Measurements from ENCODE around the gene BPIFB3. TPM values are rescaled to one million over a fixed set of nuclear protein-coding genes. Genes with fewer than 3 reads are reported as not detected.
"Not testable (repeated sequence)": the region's sequence is repeated elsewhere in the genome, so short reads cannot be mapped to it uniquely, and the experiment has no call there.

Gene BPIFB3
- total RNA-seq, 2 donors from 2014 or later = not detected

GRCh38 chr20:33093582-33093981, 39.9 kb downstream of the BPIFB3 start:
- no peaks in the 10 kb centered on the region for H3K9me3 ChIP-seq
- H3K27ac ChIP-seq = no peak overlapping the region
- no peaks in the 10 kb centered on the region for H3K4me1 ChIP-seq
- TF ChIP-seq POLR2A (IDR thresholded peaks at IDR 0.05) (no peak), CTCF (IDR thresholded peaks at IDR 0.05) (no peak)
- intact Hi-C loops (cut with DNase I) = loop anchor here (10.0 kb wide), 2 partner anchors 121 to 189 kb away; partner anchors contain the start of gene BPIFA3
- WGBS, 2 donors = 30 to 50% methylated on average over 1 of the region's 1 CpG
- DNase-seq (no peak), ATAC-seq (no peak)
- no peaks in the 10 kb centered on the region for H3K27me3 ChIP-seq
- H3K36me3 ChIP-seq (replicated peaks in 1 of 2; ENCODE audit: insufficient read depth in 1 of 2, low read depth in 2 of 2) = no peaks in the 10 kb centered on the region
- H3K4me3 ChIP-seq = no peak overlapping the region

- Histone ChIP-seq H3K9me3 (no peaks in the 10 kb centered on the region), H3K4me3 (no peak overlapping the region), H3K27ac (no peak overlapping the region), H3K4me1 (no peaks in the 10 kb centered on the region), H3K36me3 (replicated peaks in 1 of 2; ENCODE audit: insufficient read depth in 1 of 2, low read depth in 2 of 2) (no peaks in the 10 kb centered on the region), H3K27me3 (no peaks in the 10 kb centered on the region)
- no peak for DNase-seq
- intact Hi-C loops (cut with DNase I) = loop anchor here (10.0 kb wide), 2 partner anchors 120 to 190 kb away; partner anchors contain the start of gene BPIFA3
- ATAC-seq = no peak
- WGBS, 2 donors = 81 to 94% methylated on average over 3 to 5 of the region's 5 CpGs
- TF ChIP-seq CTCF (IDR thresholded peaks at IDR 0.05) (no peak), POLR2A (IDR thresholded peaks at IDR 0.05) (no peak)
These were observed 41.5 kb downstream of the BPIFB3 start for GRCh38 chr20:33095249-33095648.

- not testable (repeated sequence) for H3K9me3 ChIP-seq; H3K4me1 ChIP-seq; H3K27me3 ChIP-seq; H3K27ac ChIP-seq; H3K36me3 ChIP-seq (replicated peaks in 1 of 2; ENCODE audit: insufficient read depth in 1 of 2, low read depth in 2 of 2); H3K4me3 ChIP-seq
- intact Hi-C loops (cut with DNase I) = loop anchor here (10.0 kb wide), 2 partner anchors 119 to 191 kb away; partner anchors contain the start of gene BPIFA3
- WGBS, 2 donors = 47 to 55% methylated on average over 6 of the region's 6 CpGs
- peak; percentile 58 to 78 (median 70) for DNase-seq
- peak; percentile 78 for ATAC-seq
- TF ChIP-seq CTCF (IDR thresholded peaks at IDR 0.05) = peak; percentile 52 to 98 (median 89)
These were observed 42.3 kb downstream of the BPIFB3 start for GRCh38 chr20:33095902-33096584.

GRCh38 chr20:33097001-33097400, 43.3 kb downstream of the BPIFB3 start:
- H3K4me3 ChIP-seq = no peak overlapping the region
- TF ChIP-seq POLR2A (IDR thresholded peaks at IDR 0.05) (no peak), CTCF (IDR thresholded peaks at IDR 0.05) (no peak)
- no peaks in the 10 kb centered on the region for H3K4me1 ChIP-seq
- ATAC-seq (no peak), DNase-seq (no peak)
- no peaks in the 10 kb centered on the region for H3K36me3 ChIP-seq (replicated peaks in 1 of 2; ENCODE audit: insufficient read depth in 1 of 2, low read depth in 2 of 2)
- no peak overlapping the region for H3K27ac ChIP-seq
- no peaks in the 10 kb centered on the region for H3K9me3 ChIP-seq
- H3K27me3 ChIP-seq = no peaks in the 10 kb centered on the region
- 80 to 91% methylated on average over 4 of the region's 4 CpGs for WGBS, 2 donors
- intact Hi-C loops (cut with DNase I) = loop anchor here (10.0 kb wide), 2 partner anchors 118 to 192 kb away; partner anchors contain the start of gene BPIFA3
